ENCODE data around the gene TNFRSF4.

TNFRSF4 gene

DNA sequence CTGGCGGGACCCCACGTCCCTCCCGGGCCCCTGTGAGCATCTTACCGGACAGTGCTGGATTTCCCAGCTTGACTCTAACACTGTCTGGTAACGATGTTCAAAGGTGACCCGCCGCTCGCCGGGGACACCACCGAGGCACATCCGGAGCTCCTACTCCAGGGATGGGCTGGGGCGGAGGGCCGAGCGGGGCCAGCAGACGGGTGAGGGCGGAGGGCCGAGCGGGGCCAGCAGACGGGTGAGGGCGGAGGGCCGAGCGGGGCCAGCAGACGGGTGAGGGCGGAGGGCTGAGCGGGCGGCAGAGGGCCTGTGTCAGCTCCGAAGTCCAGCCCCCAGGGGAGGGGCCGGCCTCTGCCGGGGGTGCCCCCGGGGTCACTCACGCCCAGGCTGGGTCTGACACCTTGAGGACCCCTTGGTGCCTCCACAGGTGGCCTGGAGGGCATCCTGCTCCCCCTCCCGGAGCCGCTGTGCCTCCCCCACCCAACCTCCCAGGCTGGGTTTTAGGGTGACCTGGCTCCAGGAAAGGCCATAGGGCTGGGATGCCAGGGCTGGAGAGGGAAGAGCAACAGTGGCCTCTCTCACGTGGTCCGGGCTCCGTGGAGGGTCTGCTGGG is 46.0 kb downstream of the TNFRSF4 start:
- Mint-ChIP-seq H3K27me3 (peaks cover 5% of the 10 kb centered on the region), H3K4me1 (peaks cover 11% of the 10 kb centered on the region), H3K4me3 (no peak overlapping the region), H3K27ac (no peak overlapping the region), H3K36me3 (no peaks in the 10 kb centered on the region), H3K9me3 (no peaks in the 10 kb centered on the region)

DNA sequence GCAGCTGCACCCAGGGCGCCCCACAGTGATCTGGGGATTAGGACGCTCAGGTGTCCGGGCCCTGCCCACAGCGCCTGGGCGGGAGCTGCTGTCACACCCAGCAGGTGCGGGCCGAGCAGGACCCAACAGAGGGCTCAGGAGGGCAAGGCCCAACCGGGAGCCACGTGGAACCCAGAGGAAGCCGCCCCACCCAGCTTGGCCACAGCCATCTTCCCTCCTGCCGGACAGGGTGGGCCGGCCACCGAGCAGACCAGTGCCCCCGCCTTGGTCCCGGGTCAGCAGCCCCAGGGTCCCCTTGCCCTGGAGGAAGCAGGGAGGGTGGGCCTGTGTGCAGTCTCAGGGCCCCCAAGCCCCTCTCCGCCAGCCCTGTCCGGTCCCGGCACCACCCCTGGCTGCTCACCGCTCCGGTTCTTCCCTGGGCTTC is 46.5 kb downstream of the TNFRSF4 start:
- peaks cover 5% of the 10 kb centered on the region for H3K27me3 Mint-ChIP-seq
- H3K36me3 Mint-ChIP-seq, result no peaks in the 10 kb centered on the region
- peaks cover 10% of the 10 kb centered on the region for H3K4me1 Mint-ChIP-seq
- H3K9me3 Mint-ChIP-seq, result no peaks in the 10 kb centered on the region
- no peak overlapping the region for H3K27ac Mint-ChIP-seq
- H3K4me3 Mint-ChIP-seq, result no peak overlapping the region

DNA sequence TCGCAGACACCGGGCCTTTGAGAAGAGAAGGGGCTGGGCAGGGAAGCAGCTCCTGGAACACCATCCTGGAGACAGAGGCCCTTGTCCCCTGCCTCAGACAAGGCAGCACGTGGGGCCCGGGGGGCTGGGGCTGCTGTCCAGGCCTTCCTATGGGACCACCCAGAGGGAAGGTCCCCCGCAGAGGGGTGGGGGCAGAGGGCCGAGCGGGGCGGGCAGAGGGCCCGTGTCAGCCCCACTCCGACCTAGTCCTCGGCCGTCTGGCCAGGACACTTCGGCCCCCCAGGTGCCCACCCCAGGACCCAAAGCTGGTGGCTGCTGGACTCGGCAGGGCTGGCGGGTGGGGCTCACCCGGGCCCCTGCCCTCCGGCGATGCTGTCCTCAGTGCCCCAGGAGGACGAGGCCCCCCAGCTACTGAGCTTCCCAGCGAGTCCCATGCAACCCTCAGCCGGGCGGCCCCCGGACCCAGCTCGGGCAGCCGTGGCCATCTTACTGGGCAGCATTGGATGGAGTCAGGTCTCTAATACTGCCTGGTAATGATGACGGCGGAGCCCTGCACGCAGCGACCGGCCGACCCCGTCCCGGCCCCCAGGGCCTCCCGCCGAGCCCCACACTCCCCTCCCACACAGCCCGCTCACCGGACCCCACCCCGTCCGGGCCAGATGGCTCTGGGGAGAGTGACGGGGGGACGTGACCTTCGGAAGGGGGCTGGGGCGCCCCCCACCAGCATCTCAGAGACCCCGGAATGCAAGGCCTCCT is 47.1 kb downstream of the TNFRSF4 start:
- Mint-ChIP-seq H3K9me3 (no peaks in the 10 kb centered on the region), H3K36me3 (no peaks in the 10 kb centered on the region), H3K4me3 (no peak overlapping the region), H3K27me3 (peaks cover 3% of the 10 kb centered on the region), H3K27ac (no peak overlapping the region), H3K4me1 (peaks cover 7% of the 10 kb centered on the region)

DNA sequence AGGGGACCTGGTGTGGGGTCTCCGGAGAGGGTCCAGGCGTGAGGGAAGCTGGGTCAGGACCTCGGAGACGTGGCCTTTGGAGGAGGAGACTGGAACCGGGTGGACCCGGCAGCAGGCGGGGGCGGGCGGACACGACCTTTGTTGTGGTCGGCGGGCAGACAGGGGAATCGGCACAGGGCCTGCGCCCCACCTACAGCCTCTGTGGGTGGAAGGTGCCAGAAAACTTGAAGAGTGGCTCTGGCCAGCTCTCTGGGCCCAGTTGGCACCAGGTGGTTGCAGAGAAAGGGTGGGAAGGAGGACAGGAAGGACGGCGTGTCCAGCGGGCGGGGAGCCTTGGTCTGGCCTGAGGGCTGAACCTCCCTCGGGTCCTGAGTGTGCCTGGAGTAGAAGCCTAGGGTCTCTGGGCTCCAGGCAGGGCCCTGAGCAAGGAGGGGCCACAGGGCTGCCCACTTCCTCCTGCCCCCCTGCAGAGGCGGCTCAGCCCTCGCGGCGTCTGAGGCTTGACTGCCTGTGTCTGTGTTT is 48.0 kb downstream of the TNFRSF4 start:
- Mint-ChIP-seq H3K27me3 (peaks cover 3% of the 10 kb centered on the region), H3K4me3 (no peak overlapping the region), H3K27ac (no peak overlapping the region), H3K36me3 (no peaks in the 10 kb centered on the region), H3K9me3 (no peaks in the 10 kb centered on the region), H3K4me1 (peaks cover 7% of the 10 kb centered on the region)

DNA sequence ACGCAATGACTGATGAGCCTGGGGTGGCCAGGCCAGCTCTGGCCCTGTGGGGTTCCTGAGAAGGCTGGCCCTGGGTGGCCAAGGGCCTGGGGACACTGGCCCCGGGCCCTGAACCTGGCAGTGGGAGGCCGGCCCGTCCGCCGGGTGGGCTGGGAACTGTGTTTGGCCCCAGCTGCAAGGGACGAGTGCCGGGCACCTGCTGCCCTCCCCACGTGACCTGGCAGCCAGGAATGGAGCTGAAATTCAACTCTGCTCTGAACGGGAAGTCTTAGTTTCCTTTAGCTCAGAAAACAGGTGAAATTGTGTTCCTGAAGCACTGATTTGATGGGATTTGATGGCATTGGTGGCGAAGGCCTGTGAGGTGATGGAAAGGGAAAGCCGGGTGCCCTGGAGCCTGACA is 48.5 kb downstream of the TNFRSF4 start:
- Mint-ChIP-seq H3K9me3 (no peaks in the 10 kb centered on the region), H3K27me3 (peaks cover 3% of the 10 kb centered on the region), H3K4me1 (peaks cover 7% of the 10 kb centered on the region), H3K27ac (no peak overlapping the region), H3K36me3 (no peaks in the 10 kb centered on the region), H3K4me3 (no peak overlapping the region)

DNA sequence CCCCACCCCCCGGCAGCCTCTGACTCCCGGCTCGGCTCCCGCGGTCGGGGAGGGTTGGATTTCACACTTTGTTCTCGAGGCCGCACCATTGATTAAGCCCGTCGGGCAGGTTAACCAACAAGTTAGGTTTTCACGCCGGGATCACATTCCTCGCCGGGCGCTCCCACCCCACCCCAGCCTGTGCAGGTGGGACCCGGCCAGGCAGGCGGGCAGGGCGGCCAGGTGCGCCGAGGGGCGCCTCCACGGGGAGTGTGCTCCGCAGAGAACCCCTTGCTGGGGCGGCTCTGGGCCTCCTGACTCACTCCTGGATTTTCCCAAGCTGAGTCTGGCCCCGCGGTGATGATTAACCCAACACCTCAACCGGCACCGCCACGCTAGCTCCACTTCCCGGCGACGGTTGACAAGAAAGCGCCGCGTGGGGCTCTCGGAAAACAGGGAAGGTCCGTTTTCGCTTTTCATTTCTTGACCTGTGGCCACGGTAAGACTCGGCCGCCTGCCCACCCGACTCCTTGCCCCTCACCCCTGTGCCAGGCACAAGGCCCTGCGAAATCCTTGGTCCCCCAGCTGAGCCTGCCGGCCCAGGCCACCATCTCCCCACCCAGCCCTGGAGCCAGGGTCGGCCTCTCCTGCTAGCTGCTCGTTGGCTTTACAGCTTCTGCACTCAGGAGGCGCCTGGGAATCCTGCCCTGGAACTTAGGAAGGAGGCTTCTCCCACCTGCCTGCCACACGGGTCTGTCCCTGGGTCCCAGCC is 49.1 kb downstream of the TNFRSF4 start:
- no peaks in the 10 kb centered on the region for H3K36me3 Mint-ChIP-seq
- H3K27me3 Mint-ChIP-seq, result peaks cover under 1% of the 10 kb centered on the region
- no peaks in the 10 kb centered on the region for H3K9me3 Mint-ChIP-seq
- no peak overlapping the region for H3K27ac Mint-ChIP-seq
- H3K4me3 Mint-ChIP-seq, result no peak overlapping the region
- peaks cover 2% of the 10 kb centered on the region for H3K4me1 Mint-ChIP-seq

DNA sequence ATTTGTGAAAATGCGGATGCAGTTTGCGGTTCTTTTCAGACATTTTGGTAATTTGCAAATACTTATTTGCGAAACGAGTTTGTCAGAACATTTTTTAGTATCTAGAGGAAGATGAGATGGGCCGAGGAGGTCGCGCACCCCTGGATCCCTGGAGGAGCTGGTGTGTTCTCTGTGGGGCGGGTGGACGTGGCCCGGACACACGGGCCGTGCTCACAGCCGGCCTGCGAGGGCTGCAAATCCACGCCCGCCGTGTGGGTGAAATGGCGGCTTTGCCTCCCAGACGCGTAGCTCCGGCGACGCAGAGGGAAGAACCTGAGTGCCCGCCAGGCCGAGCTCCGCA is 49.6 kb downstream of the TNFRSF4 start:
- H3K4me3 Mint-ChIP-seq, result no peak overlapping the region
- no peaks in the 10 kb centered on the region for H3K36me3 Mint-ChIP-seq
- H3K9me3 Mint-ChIP-seq, result no peaks in the 10 kb centered on the region
- no peaks in the 10 kb centered on the region for H3K27me3 Mint-ChIP-seq
- no peak overlapping the region for H3K27ac Mint-ChIP-seq
- no peaks in the 10 kb centered on the region for H3K4me1 Mint-ChIP-seq

DNA sequence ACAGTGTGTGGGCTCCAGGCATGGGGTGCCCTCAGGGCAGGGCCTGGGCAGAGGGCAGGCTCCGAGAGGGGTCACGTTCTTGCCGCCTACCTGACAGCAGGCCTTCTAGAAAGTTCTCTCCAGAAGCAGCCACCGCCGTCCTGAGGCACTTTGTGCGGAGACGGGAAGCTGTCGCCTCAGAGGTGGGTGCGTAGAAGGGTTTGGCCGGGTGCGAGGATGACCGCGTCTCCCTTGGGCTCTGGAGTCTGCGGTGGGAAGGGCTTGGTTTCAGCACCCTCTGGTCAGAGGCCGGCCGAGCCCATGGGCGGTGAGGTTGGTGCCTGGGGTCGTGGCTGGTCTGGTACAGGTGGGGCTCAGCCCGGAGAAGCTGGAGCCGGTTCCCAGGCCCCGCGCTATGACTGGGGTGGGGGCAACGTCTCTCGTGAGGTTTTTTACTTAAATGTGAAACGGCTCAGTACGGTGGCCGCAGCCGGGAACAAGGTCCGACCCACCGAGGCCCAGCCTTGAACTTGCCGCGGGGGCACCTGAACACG is 50.3 kb downstream of the TNFRSF4 start:
- Mint-ChIP-seq H3K9me3 (no peaks in the 10 kb centered on the region), H3K4me3 (no peak overlapping the region), H3K27ac (no peak overlapping the region), H3K36me3 (no peaks in the 10 kb centered on the region), H3K27me3 (no peaks in the 10 kb centered on the region), H3K4me1 (no peaks in the 10 kb centered on the region)

DNA sequence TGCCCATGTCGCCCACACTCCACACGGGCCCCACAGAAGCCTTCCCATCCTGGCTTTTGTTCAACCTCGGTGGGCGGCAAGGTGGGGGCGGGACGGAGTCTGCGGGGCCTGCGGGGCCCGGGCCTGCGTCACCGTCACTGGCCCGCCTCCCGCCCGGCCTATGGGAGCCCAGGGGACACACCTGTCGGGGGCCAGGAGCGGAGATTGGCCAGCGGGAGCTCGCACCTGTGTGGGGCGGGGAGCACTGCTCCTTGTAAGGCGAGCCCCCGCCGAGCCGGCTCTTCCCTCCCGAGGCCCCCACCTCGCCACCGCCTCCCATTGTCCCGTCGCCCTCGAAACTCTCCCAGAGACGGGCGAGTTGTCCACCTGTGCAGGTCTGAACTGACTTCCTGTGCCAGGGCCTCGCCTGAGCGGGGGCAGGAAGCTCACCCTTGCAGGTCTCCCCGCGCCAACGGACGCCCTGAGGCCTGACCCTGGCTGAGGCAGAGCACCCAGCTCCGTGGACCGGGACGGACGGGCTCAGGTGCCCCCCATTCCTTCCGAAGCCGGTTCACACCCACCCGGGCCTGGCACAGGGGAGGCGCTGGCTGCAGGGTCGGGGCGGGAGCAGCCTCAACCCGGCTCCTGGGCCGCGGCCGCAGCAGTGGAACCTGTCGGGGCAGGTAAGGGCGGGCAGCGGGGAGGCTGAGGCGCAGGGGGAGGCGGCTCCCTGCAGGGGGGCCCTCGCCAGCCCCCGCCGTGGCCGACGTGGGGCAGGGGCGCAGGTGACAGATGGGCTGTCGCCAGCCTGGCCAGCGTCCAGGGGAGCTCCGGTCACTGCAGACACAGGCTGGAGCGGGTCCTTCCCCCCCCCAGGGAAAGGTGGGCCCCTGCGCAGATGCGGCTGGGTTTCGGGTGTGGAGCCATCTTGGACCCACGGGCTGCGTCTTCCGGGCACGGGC is 51.1 kb downstream of the TNFRSF4 start:
- Mint-ChIP-seq H3K4me3 (no peak overlapping the region), H3K27ac (no peak overlapping the region), H3K36me3 (no peaks in the 10 kb centered on the region), H3K27me3 (no peaks in the 10 kb centered on the region), H3K9me3 (no peaks in the 10 kb centered on the region), H3K4me1 (no peaks in the 10 kb centered on the region)

DNA sequence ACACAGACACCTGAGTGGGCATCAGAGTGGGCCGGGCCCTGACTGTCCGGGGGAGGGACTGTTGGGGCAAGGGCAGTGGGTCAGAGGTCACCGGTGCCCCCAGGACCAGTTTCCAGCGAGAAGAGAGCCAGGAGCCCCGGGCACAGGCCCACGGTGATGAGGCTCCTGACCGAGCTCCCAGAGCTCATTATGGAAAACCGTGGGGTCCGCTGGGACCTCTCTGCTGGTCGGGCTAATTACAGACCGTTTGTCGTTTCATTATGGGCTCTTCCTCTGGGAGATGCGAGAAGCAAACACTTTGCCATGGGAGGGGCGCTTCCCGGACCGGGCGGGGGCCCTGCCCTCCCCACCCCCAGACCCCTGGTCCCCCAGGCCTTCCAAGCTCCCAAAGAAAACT is 52.3 kb downstream of the TNFRSF4 start:
- Mint-ChIP-seq H3K27ac (no peak overlapping the region), H3K4me1 (no peaks in the 10 kb centered on the region), H3K4me3 (no peak overlapping the region), H3K27me3 (no peaks in the 10 kb centered on the region), H3K9me3 (no peaks in the 10 kb centered on the region), H3K36me3 (no peaks in the 10 kb centered on the region)
